Tibial artery (tissue), 4 donors: ENCODE measurements around the gene HELZ2.

Experiments
- DNase-seq, 2 donors: peaks; one replicate each; pipeline ENCODE4 v3.0.0-alpha.2; 2019
- H3K27ac ChIP-seq, 2 donors: fragments of 200-600 bp; sonication (generic) in 1 of 2; 1 replicate in 1 of 2; 2 replicates in 1 of 2; pipeline ENCODE4 v1.5.1; 2018 to 2019; ENCODE audit warnings: mild to moderate bottlenecking in 1 of 2
- H3K27me3 ChIP-seq, 2 donors: fragments of 200-600 bp; sonication (generic) in 1 of 2; one replicate each; pipeline versions ENCODE4 v1.5.1 to v1.6.0; 2016 to 2019
- H3K36me3 ChIP-seq, 3 donors: fragments of 200-600 bp; sonication (generic) in 2 of 3; one replicate each; pipeline ENCODE4 v1.5.1; 2016 to 2019; ENCODE audit warnings: mild to moderate bottlenecking in 2 of 3
- H3K4me1 ChIP-seq, 4 donors: fragments of 200-600 bp; sonication (generic) in 2 of 4; 1 replicate in 3 of 4; 2 replicates in 1 of 4; pipeline ENCODE4 v1.5.1; 2016 to 2019
- H3K4me3 ChIP-seq, 2 donors: fragments of 200-600 bp; sonication (generic) in 1 of 2; 1 replicate in 1 of 2; 2 replicates in 1 of 2; pipeline ENCODE4 v1.5.1; 2018 to 2019; ENCODE audit warnings: mild to moderate bottlenecking in 2 of 2
- H3K9me3 ChIP-seq, 3 donors: fragments of 200-600 bp; sonication (generic) in 1 of 3; one replicate each; pipeline ENCODE4 v1.5.1; 2016 to 2019
- CTCF ChIP-seq, 2 experiments: fragments of 200-600 bp in 1 of 2; fragments of 450-650 bp in 1 of 2; IDR thresholded peaks; one replicate each; pipeline ENCODE4 v1.5.1; 2017 to 2019; ENCODE audit warnings: antibody characterized with exemption in 2 of 2, mild to moderate bottlenecking in 1 of 2, moderate library complexity in 1 of 2
- intact Hi-C: fragments of 100-400 bp; cut with DNase I; formaldehyde crosslinking; loops from one replicate; pipeline ENCODE4 v1.15.0; 2023; ENCODE audit warnings: low total_unique reads

HELZ2 gene, protein sequence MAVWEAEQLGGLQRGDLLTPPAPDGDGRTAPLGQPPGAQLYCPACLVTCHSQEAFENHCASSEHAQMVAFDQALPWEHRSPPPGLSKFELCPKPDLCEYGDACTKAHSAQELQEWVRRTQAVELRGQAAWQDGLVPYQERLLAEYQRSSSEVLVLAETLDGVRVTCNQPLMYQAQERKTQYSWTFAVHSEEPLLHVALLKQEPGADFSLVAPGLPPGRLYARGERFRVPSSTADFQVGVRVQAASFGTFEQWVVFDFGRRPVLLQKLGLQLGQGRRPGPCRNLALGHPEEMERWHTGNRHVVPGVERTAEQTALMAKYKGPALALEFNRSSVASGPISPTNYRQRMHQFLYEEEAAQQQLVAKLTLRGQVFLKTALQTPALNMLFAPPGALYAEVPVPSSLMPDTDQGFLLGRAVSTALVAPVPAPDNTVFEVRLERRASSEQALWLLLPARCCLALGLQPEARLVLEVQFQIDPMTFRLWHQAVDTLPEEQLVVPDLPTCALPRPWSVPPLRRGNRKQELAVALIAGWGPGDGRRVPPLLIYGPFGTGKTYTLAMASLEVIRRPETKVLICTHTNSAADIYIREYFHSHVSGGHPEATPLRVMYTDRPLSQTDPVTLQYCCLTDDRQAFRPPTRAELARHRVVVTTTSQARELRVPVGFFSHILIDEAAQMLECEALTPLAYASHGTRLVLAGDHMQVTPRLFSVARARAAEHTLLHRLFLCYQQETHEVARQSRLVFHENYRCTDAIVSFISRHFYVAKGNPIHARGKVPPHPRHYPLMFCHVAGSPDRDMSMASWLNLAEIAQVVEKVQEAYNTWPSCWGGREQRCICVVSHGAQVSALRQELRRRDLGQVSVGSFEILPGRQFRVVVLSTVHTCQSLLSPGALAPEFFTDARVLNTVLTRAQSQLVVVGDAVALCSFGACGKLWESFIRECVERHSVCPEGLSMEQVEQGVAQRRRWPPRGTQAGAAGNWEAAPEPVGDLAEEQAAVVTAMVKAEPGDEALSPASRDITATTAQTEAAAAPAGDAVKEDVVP (N-terminal part only)

GRCh38 chr20:63574156-63574828 lies at the start of gene HELZ2:
Gene HELZ2 (minus strand): TSS chr20:63574239. CDS start chr20:63572385, 1,854 bp downstream.
- TF ChIP-seq CTCF (IDR thresholded peaks at IDR 0.05): no peak
- Histone ChIP-seq H3K4me1 (peaks cover 0 to 18% (median 15%) of the 10 kb centered on the region in 4 donors), H3K36me3 (peaks cover 0 to 5% (median 0%) of the 10 kb centered on the region in 3 donors), H3K4me3 (peak within 1 kb of the TSS; percentile 64 to 98), H3K9me3 (no peaks in the 10 kb centered on the region), H3K27me3 (peaks cover 0 to 20% of the 10 kb centered on the region in 2 donors), H3K27ac (peak within 1 kb of the TSS; percentile 64 to 80)
- intact Hi-C loops: no loop called here
- DNase-seq: peak; percentile 68 to 84

DNA sequence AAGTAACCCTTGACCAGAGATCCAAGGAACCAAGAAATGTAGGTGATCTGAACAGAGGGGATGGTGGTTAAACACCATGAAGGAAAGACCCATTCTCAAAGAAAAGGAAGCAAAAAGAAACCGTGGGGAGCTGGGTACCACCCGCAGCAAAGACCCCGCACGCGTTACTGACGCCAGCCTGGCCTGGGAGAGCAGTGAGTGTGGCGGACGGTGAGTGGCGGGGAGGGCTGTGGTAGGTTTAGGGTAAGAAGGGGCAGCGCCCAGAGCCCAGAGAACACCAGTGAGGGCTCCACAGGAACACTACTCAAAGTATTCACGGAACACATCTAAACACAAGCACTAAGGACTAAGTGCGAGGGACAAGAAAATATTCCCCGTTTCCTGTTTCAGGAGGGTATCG lies 48.7 kb upstream of the HELZ2 start:
- no peak overlapping the region for H3K27ac ChIP-seq
- H3K9me3 ChIP-seq: no peaks in the 10 kb centered on the region
- no peaks in the 10 kb centered on the region for H3K27me3 ChIP-seq
- no peak for DNase-seq
- H3K4me3 ChIP-seq: no peak overlapping the region
- peaks cover 14 to 20% (median 16%) of the 10 kb centered on the region in 3 donors for H3K36me3 ChIP-seq
- intact Hi-C loops: loop anchor here (10.0 kb wide), 2 partner anchors 122 to 242 kb away; partner anchors contain the start of genes ABHD16B and TPD52L2
- H3K4me1 ChIP-seq: peaks cover 0 to 15% (median 11%) of the 10 kb centered on the region in 4 donors
- no peak for TF ChIP-seq CTCF (IDR thresholded peaks at IDR 0.05)

GRCh38 chr20:63622096-63622495 lies 48.1 kb upstream of the HELZ2 start:
- Histone ChIP-seq H3K4me3 (no peak overlapping the region), H3K4me1 (peaks cover 0 to 12% (median 7%) of the 10 kb centered on the region in 4 donors), H3K36me3 (peaks cover 20 to 26% (median 22%) of the 10 kb centered on the region in 3 donors), H3K9me3 (no peaks in the 10 kb centered on the region), H3K27me3 (no peaks in the 10 kb centered on the region), H3K27ac (no peak overlapping the region)
- DNase-seq: no peak
- intact Hi-C loops: loop anchor here (10.0 kb wide), 2 partner anchors 123 to 243 kb away; partner anchors contain the start of genes ABHD16B and TPD52L2
- TF ChIP-seq CTCF (IDR thresholded peaks at IDR 0.05): no peak

- Histone ChIP-seq H3K4me1 (peaks cover 0 to 10% (median 6%) of the 10 kb centered on the region in 4 donors), H3K9me3 (no peaks in the 10 kb centered on the region)
- intact Hi-C loops: loop anchor here (10.0 kb wide), 2 partner anchors 124 to 244 kb away; partner anchors contain the start of genes ABHD16B and TPD52L2
Observed at GRCh38 chr20:63620991-63621390, 47.0 kb upstream of the HELZ2 start.

More at GRCh38 chr20:63620991-63621390, 47.0 kb upstream of the HELZ2 start:
- H3K4me3 ChIP-seq: no peak overlapping the region
- no peaks in the 10 kb centered on the region for H3K27me3 ChIP-seq
- H3K27ac ChIP-seq: no peak overlapping the region
- TF ChIP-seq CTCF (IDR thresholded peaks at IDR 0.05): no peak
- no peak for DNase-seq
- H3K36me3 ChIP-seq: peaks cover 26 to 37% (median 33%) of the 10 kb centered on the region in 3 donors
